ENCODE results near the gene HOGA1. TPM values are rescaled to one million over a fixed set of nuclear protein-coding genes. Genes with fewer than 3 reads are reported as not detected.
"Not testable (repeated sequence)": the region's sequence is repeated elsewhere in the genome, so short reads cannot be mapped to it uniquely, and the experiment has no call there.

HOGA1 gene
- total RNA-seq, 1 experiment from 2014 or later: not detected

GRCh38 chr10:97550336-97551149 is 33.6 kb upstream of the HOGA1 start:
- H3K36me3 ChIP-seq (ENCODE audit: insufficient read depth, low read length): no peaks in the 10 kb centered on the region
- H3K4me2 ChIP-seq (ENCODE audit: low read depth, low read length, poor library complexity, severe bottlenecking): no peak overlapping the region
- no peak overlapping the region for H3K9ac ChIP-seq (ENCODE audit: low read length)
- H3K27ac ChIP-seq (ENCODE audit: low read length): no peak overlapping the region
- H3K27me3 ChIP-seq (ENCODE audit: low read length): no peaks in the 10 kb centered on the region
- no peaks in the 10 kb centered on the region for H3K4me1 ChIP-seq (ENCODE audit: low read length)
- no peak overlapping the region for H2AFZ ChIP-seq (ENCODE audit: low read length)
- no peaks in the 10 kb centered on the region for H3K79me2 ChIP-seq (ENCODE audit: low read length)
- H4K20me1 ChIP-seq (ENCODE audit: insufficient read depth, low read depth, low read length): no peaks in the 10 kb centered on the region
- no peak for DNase-seq
- H3K9me3 ChIP-seq (ENCODE audit: low read length): no peaks in the 10 kb centered on the region
- H3K9me2 ChIP-seq (replicated peaks; ENCODE audit: insufficient read depth, low read length): no peaks in the 10 kb centered on the region
- H3K4me3 ChIP-seq (ENCODE audit: low read length): no peak overlapping the region

GRCh38 chr10:97551271-97551670 is 32.9 kb upstream of the HOGA1 start:
- no peaks in the 10 kb centered on the region for H3K9me3 ChIP-seq (ENCODE audit: low read length)
- H3K4me3 ChIP-seq (ENCODE audit: low read length): no peak overlapping the region
- H3K9ac ChIP-seq (ENCODE audit: low read length): no peak overlapping the region
- H3K79me2 ChIP-seq (ENCODE audit: low read length): no peaks in the 10 kb centered on the region
- H4K20me1 ChIP-seq (ENCODE audit: insufficient read depth, low read depth, low read length): no peaks in the 10 kb centered on the region
- no peak overlapping the region for H2AFZ ChIP-seq (ENCODE audit: low read length)
- H3K27me3 ChIP-seq (ENCODE audit: low read length): no peaks in the 10 kb centered on the region
- no peak for DNase-seq
- no peaks in the 10 kb centered on the region for H3K9me2 ChIP-seq (replicated peaks; ENCODE audit: insufficient read depth, low read length)
- no peaks in the 10 kb centered on the region for H3K4me1 ChIP-seq (ENCODE audit: low read length)
- no peaks in the 10 kb centered on the region for H3K36me3 ChIP-seq (ENCODE audit: insufficient read depth, low read length)
- H3K27ac ChIP-seq (ENCODE audit: low read length): no peak overlapping the region
- no peak overlapping the region for H3K4me2 ChIP-seq (ENCODE audit: low read depth, low read length, poor library complexity, severe bottlenecking)

GRCh38 chr10:97553575-97554031 is 30.6 kb upstream of the HOGA1 start:
- Histone ChIP-seq H3K27me3 (ENCODE audit: low read length) (no peaks in the 10 kb centered on the region), H3K9me3 (ENCODE audit: low read length) (no peaks in the 10 kb centered on the region), H3K4me3 (ENCODE audit: low read length) (no peak overlapping the region), H2AFZ (ENCODE audit: low read length) (no peak overlapping the region), H3K27ac (ENCODE audit: low read length) (no peak overlapping the region), H3K9ac (ENCODE audit: low read length) (no peak overlapping the region), H3K79me2 (ENCODE audit: low read length) (no peaks in the 10 kb centered on the region), H3K4me2 (ENCODE audit: low read depth, low read length, poor library complexity, severe bottlenecking) (no peak overlapping the region), H4K20me1 (ENCODE audit: insufficient read depth, low read depth, low read length) (no peaks in the 10 kb centered on the region), H3K36me3 (ENCODE audit: insufficient read depth, low read length) (no peaks in the 10 kb centered on the region), H3K4me1 (ENCODE audit: low read length) (no peaks in the 10 kb centered on the region), H3K9me2 (replicated peaks; ENCODE audit: insufficient read depth, low read length) (no peaks in the 10 kb centered on the region)
- peak; percentile 71 for DNase-seq

- DNase-seq; H3K4me3 ChIP-seq (ENCODE audit: low read length); H3K9ac ChIP-seq (ENCODE audit: low read length); H4K20me1 ChIP-seq (ENCODE audit: insufficient read depth, low read depth, low read length); H3K36me3 ChIP-seq (ENCODE audit: insufficient read depth, low read length); H3K79me2 ChIP-seq (ENCODE audit: low read length); H3K9me3 ChIP-seq (ENCODE audit: low read length); H2AFZ ChIP-seq (ENCODE audit: low read length); H3K9me2 ChIP-seq (replicated peaks; ENCODE audit: insufficient read depth, low read length); H3K27me3 ChIP-seq (ENCODE audit: low read length); H3K27ac ChIP-seq (ENCODE audit: low read length); H3K4me1 ChIP-seq (ENCODE audit: low read length); H3K4me2 ChIP-seq (ENCODE audit: low read depth, low read length, poor library complexity, severe bottlenecking): not testable (repeated sequence)
These were observed 29.9 kb upstream of the HOGA1 start for GRCh38 chr10:97554336-97554735.

GRCh38 chr10:97555541-97555940 is 28.6 kb upstream of the HOGA1 start:
- DNase-seq; H3K4me1 ChIP-seq (ENCODE audit: low read length); H3K4me2 ChIP-seq (ENCODE audit: low read depth, low read length, poor library complexity, severe bottlenecking); H3K36me3 ChIP-seq (ENCODE audit: insufficient read depth, low read length); H3K27ac ChIP-seq (ENCODE audit: low read length); H3K4me3 ChIP-seq (ENCODE audit: low read length); H2AFZ ChIP-seq (ENCODE audit: low read length); H3K9me3 ChIP-seq (ENCODE audit: low read length); H3K9me2 ChIP-seq (replicated peaks; ENCODE audit: insufficient read depth, low read length); H3K27me3 ChIP-seq (ENCODE audit: low read length); H3K9ac ChIP-seq (ENCODE audit: low read length); H3K79me2 ChIP-seq (ENCODE audit: low read length); H4K20me1 ChIP-seq (ENCODE audit: insufficient read depth, low read depth, low read length): not testable (repeated sequence)

GRCh38 chr10:97560731-97561381 is 23.3 kb upstream of the HOGA1 start:
- H3K4me2 ChIP-seq (ENCODE audit: low read depth, low read length, poor library complexity, severe bottlenecking); DNase-seq; H4K20me1 ChIP-seq (ENCODE audit: insufficient read depth, low read depth, low read length); H2AFZ ChIP-seq (ENCODE audit: low read length); H3K27ac ChIP-seq (ENCODE audit: low read length); H3K27me3 ChIP-seq (ENCODE audit: low read length); H3K4me3 ChIP-seq (ENCODE audit: low read length); H3K79me2 ChIP-seq (ENCODE audit: low read length); H3K9me3 ChIP-seq (ENCODE audit: low read length); H3K36me3 ChIP-seq (ENCODE audit: insufficient read depth, low read length); H3K9me2 ChIP-seq (replicated peaks; ENCODE audit: insufficient read depth, low read length); H3K9ac ChIP-seq (ENCODE audit: low read length); H3K4me1 ChIP-seq (ENCODE audit: low read length): not testable (repeated sequence)

- H3K4me3 ChIP-seq (ENCODE audit: low read length); H3K9me2 ChIP-seq (replicated peaks; ENCODE audit: insufficient read depth, low read length); H3K27me3 ChIP-seq (ENCODE audit: low read length); H3K27ac ChIP-seq (ENCODE audit: low read length); H3K79me2 ChIP-seq (ENCODE audit: low read length); H3K9me3 ChIP-seq (ENCODE audit: low read length); H2AFZ ChIP-seq (ENCODE audit: low read length); H3K4me1 ChIP-seq (ENCODE audit: low read length); H3K4me2 ChIP-seq (ENCODE audit: low read depth, low read length, poor library complexity, severe bottlenecking); H3K9ac ChIP-seq (ENCODE audit: low read length); H3K36me3 ChIP-seq (ENCODE audit: insufficient read depth, low read length); H4K20me1 ChIP-seq (ENCODE audit: insufficient read depth, low read depth, low read length); DNase-seq: not testable (repeated sequence)
These were observed 22.7 kb upstream of the HOGA1 start for GRCh38 chr10:97561386-97562077.

- not testable (repeated sequence) for H3K4me3 ChIP-seq (ENCODE audit: low read length); H3K36me3 ChIP-seq (ENCODE audit: insufficient read depth, low read length); H3K27ac ChIP-seq (ENCODE audit: low read length); H3K79me2 ChIP-seq (ENCODE audit: low read length); H3K27me3 ChIP-seq (ENCODE audit: low read length); H3K9ac ChIP-seq (ENCODE audit: low read length); H3K4me1 ChIP-seq (ENCODE audit: low read length); H3K4me2 ChIP-seq (ENCODE audit: low read depth, low read length, poor library complexity, severe bottlenecking); H2AFZ ChIP-seq (ENCODE audit: low read length); H3K9me2 ChIP-seq (replicated peaks; ENCODE audit: insufficient read depth, low read length); H3K9me3 ChIP-seq (ENCODE audit: low read length); DNase-seq; H4K20me1 ChIP-seq (ENCODE audit: insufficient read depth, low read depth, low read length)
These were observed 21.9 kb upstream of the HOGA1 start for GRCh38 chr10:97562329-97562728.
